ENCODE data around the gene EFCAB6.

Gene EFCAB6

GRCh38 chr22:43530349-43531201, 281.5 kb downstream of the EFCAB6 start:
- DNase-seq (ENCODE audit: low spot score): no peak

- DNase-seq (ENCODE audit: low spot score): no peak
These were observed 282.2 kb downstream of the EFCAB6 start for GRCh38 chr22:43529934-43530333.

DNA sequence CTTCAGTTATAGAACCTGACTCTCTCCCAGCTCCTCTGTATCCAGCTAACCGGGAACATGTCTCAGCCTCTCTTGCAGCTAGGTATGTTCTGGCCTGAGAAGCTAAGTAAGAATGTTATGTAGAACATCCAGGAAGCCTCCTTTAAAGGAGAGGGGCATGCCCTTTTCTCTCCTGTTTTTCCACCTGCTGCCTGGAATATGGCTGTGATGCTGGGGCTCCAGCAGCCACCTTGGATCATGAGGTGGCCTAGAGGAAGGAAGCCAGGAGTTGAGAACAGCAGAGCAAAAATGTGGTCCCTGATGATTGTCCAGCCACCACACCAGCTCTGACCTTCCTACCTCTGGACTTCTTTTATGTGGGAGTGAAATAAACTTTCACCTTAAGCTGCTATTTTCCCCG, 282.6 kb downstream of the EFCAB6 start:
- DNase-seq (ENCODE audit: low spot score): no peak

GRCh38 chr22:43528601-43529360, 283.3 kb downstream of the EFCAB6 start:
- no peak for DNase-seq (ENCODE audit: low spot score)

DNA sequence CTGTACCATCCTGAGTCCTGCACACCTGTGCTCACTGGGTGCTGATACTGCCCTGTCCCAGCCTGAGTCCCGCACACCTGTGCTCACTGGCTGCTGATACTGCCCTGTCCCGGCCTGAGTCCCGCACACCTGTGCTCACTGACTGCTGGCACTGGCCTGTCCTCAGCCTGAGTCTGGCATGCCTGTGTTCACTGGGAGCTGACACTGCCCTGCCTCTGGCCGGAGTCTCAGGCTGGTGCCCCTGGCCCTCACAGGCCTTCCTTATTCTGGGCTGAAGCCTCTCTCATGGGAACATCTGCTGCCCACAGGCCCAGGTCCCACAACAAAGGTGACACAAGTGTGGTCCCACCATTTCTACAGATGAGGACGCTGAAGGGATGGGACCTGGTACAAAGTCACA, 285.2 kb downstream of the EFCAB6 start:
- no peak for DNase-seq (ENCODE audit: low spot score)

- no peak for DNase-seq (ENCODE audit: low spot score)
These were observed 285.9 kb downstream of the EFCAB6 start for GRCh38 chr22:43526117-43526655.

GRCh38 chr22:43521716-43522115, 290.4 kb downstream of the EFCAB6 start:
- no peak for DNase-seq (ENCODE audit: low spot score)

GRCh38 chr22:43520632-43521039, 291.5 kb downstream of the EFCAB6 start:
- no peak for DNase-seq (ENCODE audit: low spot score)

DNA sequence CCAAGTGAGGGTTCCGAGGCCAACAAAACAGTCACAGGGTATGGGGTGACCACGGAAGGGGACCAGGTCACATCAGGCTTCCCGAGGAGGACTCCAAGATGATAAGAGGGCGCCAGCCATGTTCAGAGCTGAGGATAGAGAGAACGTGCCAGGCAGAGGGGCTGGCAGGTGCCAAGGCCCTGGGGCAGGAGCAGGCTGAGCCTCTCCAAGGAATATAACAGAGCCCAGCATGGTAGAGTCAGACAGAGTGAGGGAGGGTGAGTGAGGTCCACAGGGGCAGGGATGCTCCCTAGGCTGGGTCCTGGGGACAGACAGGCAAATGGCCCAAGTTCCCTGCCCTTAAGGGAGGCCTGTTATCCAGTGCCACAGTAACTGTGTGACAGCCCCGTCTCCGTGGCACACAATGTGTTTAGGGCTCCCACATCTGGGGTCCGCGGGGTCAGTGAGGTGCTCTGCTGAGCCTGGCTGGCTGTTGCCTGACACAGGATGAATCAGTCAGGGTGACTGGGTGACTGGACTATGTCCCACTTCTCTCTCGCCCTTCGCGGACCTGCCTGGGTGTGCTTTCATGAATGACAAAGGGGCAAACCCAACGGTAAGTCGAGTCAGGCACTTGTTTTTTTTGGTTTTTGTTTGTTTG, 295.0 kb downstream of the EFCAB6 start:
- DNase-seq (ENCODE audit: low spot score): no peak

DNA sequence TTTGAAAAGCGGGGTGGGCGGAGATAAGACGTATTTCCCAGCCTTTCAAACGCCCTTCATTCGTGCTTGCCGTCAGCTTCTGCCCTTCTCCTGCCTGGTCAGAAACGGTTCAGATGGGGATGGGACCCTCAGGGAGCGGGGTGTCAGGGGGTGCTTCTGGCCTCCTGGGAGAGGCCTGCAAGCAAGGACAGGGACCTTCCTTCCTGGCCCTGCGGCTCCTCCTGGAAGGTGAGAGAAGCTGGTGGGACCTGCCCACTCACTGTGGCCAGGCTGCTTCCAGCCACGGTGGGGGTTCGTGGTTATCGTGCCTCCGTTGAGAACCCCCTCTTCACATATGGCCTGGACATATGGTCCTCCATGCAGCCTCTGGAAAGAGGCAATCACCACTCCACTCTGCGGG, 295.7 kb downstream of the EFCAB6 start:
- no peak for DNase-seq (ENCODE audit: low spot score)

DNA sequence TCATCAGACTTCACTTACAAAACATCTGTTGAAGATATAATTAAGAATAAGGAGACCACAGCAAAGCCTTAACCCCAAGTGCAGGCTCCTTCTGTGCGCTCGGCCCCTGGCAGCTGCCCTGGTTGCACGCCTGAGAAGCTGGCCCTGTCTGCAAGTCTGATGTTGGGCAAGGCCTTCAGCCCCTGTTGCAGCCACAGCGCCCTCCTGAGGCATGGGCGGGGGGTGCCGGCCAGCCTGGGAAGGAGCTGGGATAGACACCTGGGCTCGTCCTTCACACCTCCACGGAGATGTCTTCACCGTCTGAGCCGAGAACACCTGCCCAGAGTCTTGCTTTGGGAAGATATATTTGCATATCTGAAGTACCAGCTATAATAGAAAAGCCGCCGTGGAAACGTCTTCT, 296.2 kb downstream of the EFCAB6 start:
- peak; percentile 21 for DNase-seq (ENCODE audit: low spot score)

- DNase-seq (ENCODE audit: low spot score): no peak
These were observed 296.7 kb downstream of the EFCAB6 start for GRCh38 chr22:43515411-43515810.

DNA sequence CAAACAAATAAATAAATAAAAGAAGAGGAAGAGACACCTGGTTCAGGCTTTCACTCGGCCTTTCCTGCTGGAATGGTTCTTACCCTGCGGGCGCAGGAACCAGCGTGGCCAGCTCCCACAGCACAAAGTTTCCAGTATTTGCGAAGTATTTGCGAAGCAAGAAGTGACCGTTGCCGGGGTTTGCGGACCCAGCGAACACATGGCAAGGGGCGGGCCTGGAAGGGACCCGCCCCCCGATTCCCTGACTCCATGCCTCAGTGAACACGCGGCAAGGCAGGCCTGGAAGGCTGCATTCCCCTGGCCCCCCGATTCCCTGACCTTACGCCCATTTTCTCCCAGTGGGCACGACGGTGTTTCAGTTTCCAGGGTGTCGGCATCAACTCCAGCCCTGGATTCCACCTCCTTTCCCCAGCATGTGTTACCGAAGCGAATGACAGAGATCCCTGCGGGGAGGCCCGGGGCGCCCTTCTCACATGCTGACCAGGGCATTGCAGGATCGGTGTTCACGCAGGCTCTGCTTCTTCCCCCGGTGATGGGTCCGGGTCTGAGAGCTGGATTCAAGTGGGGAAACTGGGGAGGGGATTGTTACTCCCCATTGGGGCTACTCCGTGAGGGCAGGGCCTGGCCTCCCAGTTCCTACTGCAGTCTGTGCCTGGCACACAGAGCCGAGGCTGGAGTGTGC, 297.5 kb downstream of the EFCAB6 start:
- no peak for DNase-seq (ENCODE audit: low spot score)

DNA sequence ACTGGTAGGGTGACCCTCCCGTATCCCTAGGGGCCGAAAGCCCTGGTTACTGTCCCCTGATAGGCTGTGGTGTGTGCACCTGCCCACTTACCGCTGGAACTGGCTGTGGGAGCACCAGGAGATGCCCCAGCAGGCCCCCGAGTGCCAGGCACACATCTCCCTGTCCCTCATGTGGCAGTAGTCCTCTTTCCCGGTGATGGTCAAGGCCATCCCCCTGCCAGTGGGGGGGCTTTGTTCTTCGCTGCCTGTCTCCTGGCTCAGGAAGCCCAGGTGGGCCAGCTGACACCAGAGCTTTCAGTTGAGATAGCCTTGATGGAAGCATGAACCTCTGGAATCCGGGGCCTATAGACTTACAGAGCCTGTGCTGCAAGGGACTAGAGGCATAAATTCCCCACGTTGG, 299.8 kb downstream of the EFCAB6 start:
- DNase-seq (ENCODE audit: low spot score): no peak

- DNase-seq (ENCODE audit: low spot score): no peak
These were observed 300.7 kb downstream of the EFCAB6 start for GRCh38 chr22:43511276-43511910.

- peak; percentile 17 for DNase-seq (ENCODE audit: low spot score)
These were observed 301.6 kb downstream of the EFCAB6 start for GRCh38 chr22:43510281-43511070.

DNA sequence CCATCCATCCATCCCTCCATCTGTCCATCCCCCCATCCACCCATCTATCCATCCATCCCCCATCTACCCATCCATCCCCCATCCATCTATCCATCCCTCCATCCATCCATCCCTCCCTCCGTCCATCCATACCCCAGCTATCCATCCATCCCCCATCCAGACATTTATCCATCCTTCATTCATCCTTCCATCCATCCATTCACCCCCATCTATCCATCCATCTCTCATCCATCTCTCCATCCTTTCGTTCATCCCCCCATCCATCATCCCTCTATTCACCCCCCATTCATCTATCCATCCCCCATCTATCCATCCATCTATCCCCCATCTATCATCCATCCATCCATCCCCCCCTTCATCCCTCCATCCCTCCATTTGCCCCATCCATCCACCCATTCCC, 302.8 kb downstream of the EFCAB6 start:
- no peak for DNase-seq (ENCODE audit: low spot score)

DNA sequence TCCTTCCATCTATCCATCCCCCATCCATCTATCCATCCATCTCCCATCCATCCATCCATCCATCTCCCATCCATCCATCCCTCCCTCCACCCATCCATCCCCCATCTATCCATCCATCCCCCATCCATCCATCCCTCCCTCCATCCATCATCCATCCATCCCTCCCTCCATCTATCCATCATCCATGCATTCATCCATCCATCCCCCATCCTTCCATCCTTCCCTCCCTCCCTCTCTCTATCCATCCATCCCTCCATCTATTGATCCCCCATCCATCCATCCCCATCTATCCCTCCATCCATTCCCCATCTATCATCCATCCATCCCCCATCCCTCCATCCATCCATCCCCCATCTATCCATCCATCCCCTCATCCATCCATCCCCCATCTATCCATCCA, 303.6 kb downstream of the EFCAB6 start:
- no peak for DNase-seq (ENCODE audit: low spot score)

GRCh38 chr22:43507235-43507634, 304.9 kb downstream of the EFCAB6 start:
- DNase-seq (ENCODE audit: low spot score): no peak

GRCh38 chr22:43506487-43506886, 305.6 kb downstream of the EFCAB6 start:
- no peak for DNase-seq (ENCODE audit: low spot score)

DNA sequence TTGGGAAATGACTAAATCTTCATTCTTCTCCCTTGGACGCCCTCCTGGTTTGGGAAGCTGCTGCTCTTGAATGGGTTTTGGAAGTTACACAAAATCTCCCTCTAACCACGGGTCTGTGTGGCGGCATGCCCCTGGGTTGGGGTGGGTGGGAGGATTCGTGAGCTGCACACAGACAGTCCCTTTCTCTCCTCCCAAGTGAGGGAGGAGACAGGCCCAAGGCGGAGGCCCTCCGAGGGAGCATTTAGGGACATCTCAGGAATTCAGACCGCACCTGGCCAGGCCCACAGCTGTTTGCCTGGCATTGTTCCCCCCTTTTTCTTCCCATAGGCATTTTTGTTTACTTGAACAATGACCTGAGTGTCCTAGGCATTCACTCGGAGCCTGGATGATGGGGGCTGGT, 306.2 kb downstream of the EFCAB6 start:
- no peak for DNase-seq (ENCODE audit: low spot score)
